HepG2 (cell line): ENCODE measurements around the gene MCTS1. TPM values are rescaled to one million over a fixed set of nuclear protein-coding genes. Genes with fewer than 3 reads are reported as not detected.
A peak's percentile ranks its signal among the peaks of the same experiment; 100 is the strongest.

Experiments used
- CBFB ChIP-seq: sonication (generic); formaldehyde crosslinking; IDR thresholded peaks from 2 replicates; pipeline ENCODE4 v1.4.0; 2020; ENCODE audit warnings: missing genetic modification reagents
- EEA1 ChIP-seq: sonication (generic); formaldehyde crosslinking; IDR thresholded peaks from 2 replicates; pipeline ENCODE4 v1.5.1; 2020; ENCODE audit warnings: mild to moderate bottlenecking, missing genetic modification reagents, borderline replicate concordance
- FOXA1 ChIP-seq, 2 experiments: fragments of 450-650 bp in 1 of 2; sonication (generic) in 1 of 2; formaldehyde crosslinking in 1 of 2; IDR thresholded peaks; 2 replicates each; pipeline versions ENCODE4 v1.4.0 to v1.6.1; 2016 to 2020; ENCODE audit warnings: missing genetic modification reagents in 1 of 2
- FOXO4 ChIP-seq: sonication (generic); formaldehyde crosslinking; conservative IDR thresholded peaks from 2 replicates; pipeline ENCODE4 v1.8.1; 2023; ENCODE audit warnings: missing genetic modification reagents
- GPBP1L1 ChIP-seq: sonication (generic); formaldehyde crosslinking; IDR thresholded peaks from 2 replicates; pipeline ENCODE4 v1.5.0; 2020; ENCODE audit warnings: mild to moderate bottlenecking, missing genetic modification reagents
- JDP2 ChIP-seq: sonication (generic); formaldehyde crosslinking; IDR thresholded peaks from 2 replicates; pipeline ENCODE4 v1.8.1; 2022; ENCODE audit warnings: missing genetic modification reagents, borderline replicate concordance
- JUN ChIP-seq: sonication (generic); formaldehyde crosslinking; IDR thresholded peaks from 2 replicates; pipeline ENCODE4 v1.4.0; 2020; ENCODE audit warnings: mild to moderate bottlenecking, missing genetic modification reagents
- KDM3A ChIP-seq: IDR thresholded peaks from 2 replicates; pipeline ENCODE4 v1.6.1; 2018; ENCODE audit warnings: low read depth, missing compliant biosample characterization
- NFE2L2 ChIP-seq: fragments of 150-350 bp; IDR thresholded peaks from 2 replicates; pipeline ENCODE4 v1.6.1; 2014; ENCODE audit warnings: low read length
- POLR2A ChIP-seq, 2 experiments: IDR thresholded peaks; 2 replicates each; pipeline ENCODE4 v1.6.1; 2011; ENCODE audit warnings: low read depth in 2 of 2, low read length in 2 of 2, mild to moderate bottlenecking in 1 of 2, moderate library complexity in 1 of 2; ENCODE audit not compliant: insufficient read depth in 1 of 2
- RARA ChIP-seq: IDR thresholded peaks from 2 replicates; pipeline ENCODE4 v1.6.1; 2016; ENCODE audit warnings: missing genetic modification reagents, missing compliant biosample characterization
- REST ChIP-seq, 2 experiments: IDR thresholded peaks; 2 replicates each; pipeline ENCODE4 v1.6.1; 2011 to 2012; ENCODE audit warnings: low read length in 2 of 2, borderline replicate concordance in 1 of 2, low read depth in 1 of 2, mild to moderate bottlenecking in 1 of 2, moderate library complexity in 1 of 2
- SP5 ChIP-seq: IDR thresholded peaks from 2 replicates; pipeline ENCODE4 v1.6.1; 2016; ENCODE audit warnings: low read depth, borderline replicate concordance
- U2AF1 ChIP-seq: fragments of 200-400 bp; formaldehyde crosslinking; optimal IDR thresholded peaks from 2 replicates; pipeline ENCODE3; 2017; ENCODE audit warnings: mild to moderate bottlenecking, low read depth, low read length
- polyA plus RNA-seq, 8 experiments: library from polyadenylated mRNA; depleted of rRNA in 3 of 8; stranded (reverse) in 7 of 8; unstranded in 1 of 8; fragments of >200 nt; fragmentation: Illumina TruSeq in 4 of 8; extraction: Trizol in 4 of 8; gene quantifications; 2 replicates each; pipeline versions ENCODE4 v1.2.1 to v1.2.3, GENCODE V29; 2011 to 2016; ENCODE audit warnings: low read depth in 4 of 8, missing spikeins in 1 of 8, mixed read lengths in 1 of 8; ENCODE audit not compliant: insufficient read depth in 1 of 8
- total RNA-seq, 5 experiments: library from RNA; depleted of rRNA; stranded (reverse); fragments of >200 nt; fragmentation: Illumina TruSeq; extraction: Trizol; gene quantifications; 2 replicates each; pipeline ENCODE4 v1.2.3, GENCODE V29; 2016; ENCODE audit warnings: low read depth in 1 of 5
- TF ChIP-seq, protein P1 (sequence below): sonication (generic); formaldehyde crosslinking; IDR thresholded peaks from 2 replicates; pipeline ENCODE4 v1.5.0; 2020; ENCODE audit warnings: missing genetic modification reagents, mild to moderate bottlenecking, borderline replicate concordance
- TF ChIP-seq, protein P2 (sequence below): IDR thresholded peaks from 2 replicates; pipeline ENCODE4 v1.6.1; 2016; ENCODE audit warnings: low read depth, missing genetic modification reagents, missing compliant biosample characterization

The MCTS1 gene
- total and polyA plus RNA-seq, 2 of the 13 experiments (the other 11 are each of a cell fraction or from before 2014, with no cell fraction given) = 30.1 to 59.0 TPM

DNA sequence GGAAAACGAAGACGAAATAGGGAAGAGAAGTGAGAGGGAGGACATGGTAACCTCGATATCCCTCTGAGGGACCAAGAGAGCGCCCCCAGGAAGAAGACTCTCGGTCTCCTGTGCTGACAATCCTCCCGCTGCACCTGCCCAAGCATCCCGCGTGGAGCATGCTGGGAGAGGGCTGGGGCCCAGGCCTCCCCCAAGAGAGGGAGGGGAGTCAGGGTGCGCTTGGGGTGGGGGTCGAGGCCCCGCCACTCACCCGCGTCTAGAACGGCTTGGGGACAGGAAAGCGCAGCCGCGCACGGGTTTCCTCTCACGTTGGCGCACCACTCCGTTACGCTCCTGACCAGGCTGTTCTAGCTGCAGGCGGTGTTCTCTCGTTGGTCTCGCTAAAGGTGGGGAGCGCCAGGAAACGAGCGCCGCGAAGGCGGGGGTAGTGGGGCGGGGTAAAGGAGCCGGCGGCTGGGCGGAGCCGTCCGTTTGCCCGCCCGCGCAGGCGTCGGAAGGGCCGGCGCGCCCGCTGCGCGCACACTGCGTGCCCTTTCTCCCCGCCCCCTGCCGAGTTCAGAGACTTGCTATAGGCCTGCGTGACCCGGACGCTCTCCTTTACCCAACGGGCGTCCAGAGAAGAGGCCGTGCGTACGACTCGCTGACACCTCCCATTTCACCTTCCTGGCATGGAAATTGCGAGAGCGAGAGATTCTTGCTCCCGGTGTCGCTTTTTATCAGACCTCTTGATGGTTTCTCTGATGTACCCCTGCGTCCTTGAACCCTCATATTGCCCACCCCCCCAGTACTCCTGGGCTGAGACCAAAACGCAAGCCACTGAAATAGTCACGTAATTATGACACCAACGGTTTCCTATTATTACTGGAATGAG is 26.0 kb downstream of the MCTS1 start, which contains the start of gene C1GALT1C1 (continued):
- TF ChIP-seq, protein P1, sequence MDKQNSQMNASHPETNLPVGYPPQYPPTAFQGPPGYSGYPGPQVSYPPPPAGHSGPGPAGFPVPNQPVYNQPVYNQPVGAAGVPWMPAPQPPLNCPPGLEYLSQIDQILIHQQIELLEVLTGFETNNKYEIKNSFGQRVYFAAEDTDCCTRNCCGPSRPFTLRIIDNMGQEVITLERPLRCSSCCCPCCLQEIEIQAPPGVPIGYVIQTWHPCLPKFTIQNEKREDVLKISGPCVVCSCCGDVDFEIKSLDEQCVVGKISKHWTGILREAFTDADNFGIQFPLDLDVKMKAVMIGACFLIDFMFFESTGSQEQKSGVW (CRISPR knock-in tag) = no peak
- TF ChIP-seq REST (IDR thresholded peaks at IDR 0.05; ENCODE audit: borderline replicate concordance in 1 of 2, low read depth in 1 of 2, low read length in 2 of 2) = no peak
- TF ChIP-seq FOXO4 = no peak
- TF ChIP-seq U2AF1 = no peak
- TF ChIP-seq RARA (CRISPR knock-in tag) = no peak
- TF ChIP-seq, protein P2, sequence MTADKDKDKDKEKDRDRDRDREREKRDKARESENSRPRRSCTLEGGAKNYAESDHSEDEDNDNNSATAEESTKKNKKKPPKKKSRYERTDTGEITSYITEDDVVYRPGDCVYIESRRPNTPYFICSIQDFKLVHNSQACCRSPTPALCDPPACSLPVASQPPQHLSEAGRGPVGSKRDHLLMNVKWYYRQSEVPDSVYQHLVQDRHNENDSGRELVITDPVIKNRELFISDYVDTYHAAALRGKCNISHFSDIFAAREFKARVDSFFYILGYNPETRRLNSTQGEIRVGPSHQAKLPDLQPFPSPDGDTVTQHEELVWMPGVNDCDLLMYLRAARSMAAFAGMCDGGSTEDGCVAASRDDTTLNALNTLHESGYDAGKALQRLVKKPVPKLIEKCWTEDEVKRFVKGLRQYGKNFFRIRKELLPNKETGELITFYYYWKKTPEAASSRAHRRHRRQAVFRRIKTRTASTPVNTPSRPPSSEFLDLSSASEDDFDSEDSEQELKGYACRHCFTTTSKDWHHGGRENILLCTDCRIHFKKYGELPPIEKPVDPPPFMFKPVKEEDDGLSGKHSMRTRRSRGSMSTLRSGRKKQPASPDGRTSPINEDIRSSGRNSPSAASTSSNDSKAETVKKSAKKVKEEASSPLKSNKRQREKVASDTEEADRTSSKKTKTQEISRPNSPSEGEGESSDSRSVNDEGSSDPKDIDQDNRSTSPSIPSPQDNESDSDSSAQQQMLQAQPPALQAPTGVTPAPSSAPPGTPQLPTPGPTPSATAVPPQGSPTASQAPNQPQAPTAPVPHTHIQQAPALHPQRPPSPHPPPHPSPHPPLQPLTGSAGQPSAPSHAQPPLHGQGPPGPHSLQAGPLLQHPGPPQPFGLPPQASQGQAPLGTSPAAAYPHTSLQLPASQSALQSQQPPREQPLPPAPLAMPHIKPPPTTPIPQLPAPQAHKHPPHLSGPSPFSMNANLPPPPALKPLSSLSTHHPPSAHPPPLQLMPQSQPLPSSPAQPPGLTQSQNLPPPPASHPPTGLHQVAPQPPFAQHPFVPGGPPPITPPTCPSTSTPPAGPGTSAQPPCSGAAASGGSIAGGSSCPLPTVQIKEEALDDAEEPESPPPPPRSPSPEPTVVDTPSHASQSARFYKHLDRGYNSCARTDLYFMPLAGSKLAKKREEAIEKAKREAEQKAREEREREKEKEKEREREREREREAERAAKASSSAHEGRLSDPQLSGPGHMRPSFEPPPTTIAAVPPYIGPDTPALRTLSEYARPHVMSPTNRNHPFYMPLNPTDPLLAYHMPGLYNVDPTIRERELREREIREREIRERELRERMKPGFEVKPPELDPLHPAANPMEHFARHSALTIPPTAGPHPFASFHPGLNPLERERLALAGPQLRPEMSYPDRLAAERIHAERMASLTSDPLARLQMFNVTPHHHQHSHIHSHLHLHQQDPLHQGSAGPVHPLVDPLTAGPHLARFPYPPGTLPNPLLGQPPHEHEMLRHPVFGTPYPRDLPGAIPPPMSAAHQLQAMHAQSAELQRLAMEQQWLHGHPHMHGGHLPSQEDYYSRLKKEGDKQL (CRISPR knock-in tag) = no peak
- TF ChIP-seq KDM3A (CRISPR knock-in tag) = no peak
- no peak for TF ChIP-seq FOXA1 (IDR thresholded peaks at IDR 0.05)
- TF ChIP-seq FOXA1 (CRISPR knock-in tag; IDR thresholded peaks at IDR 0.05) = no peak
- TF ChIP-seq JUN (CRISPR knock-in tag) = no peak
- TF ChIP-seq SP5 = no peak
- peak; percentile 53 to 63; a peak in 3 of 4 replicates for TF ChIP-seq POLR2A (IDR thresholded peaks at IDR 0.05; ENCODE audit: insufficient read depth in 1 of 2, low read depth in 2 of 2, low read length in 2 of 2)
- no peak for TF ChIP-seq CBFB
- TF ChIP-seq EEA1 (CRISPR knock-in tag) = no peak
- TF ChIP-seq GPBP1L1 (CRISPR knock-in tag) = no peak
- no peak for TF ChIP-seq JDP2 (CRISPR knock-in tag)
- TF ChIP-seq NFE2L2 = no peak
